Measurements from ENCODE around the gene MAD1L1. TPM values are rescaled to one million over a fixed set of nuclear protein-coding genes. Genes with fewer than 3 reads are reported as not detected.

MAD1L1 gene
- total RNA-seq, 1 donor from 2014 or later: 32.3 TPM

GRCh38 chr7:2256306-2257045, 23.7 kb upstream of the MAD1L1 start:
- Histone ChIP-seq H3K4me2 (ENCODE audit: low read length) (no peak overlapping the region), H3K4me1 (ENCODE audit: insufficient read depth, low read length) (peaks cover 14% of the 10 kb centered on the region), H3K27ac (ENCODE audit: low read depth, low read length) (no peak overlapping the region), H2AFZ (ENCODE audit: low read depth, low read length) (no peak overlapping the region), H3K36me3 (ENCODE audit: insufficient read depth, low read length) (no peaks in the 10 kb centered on the region), H3K9ac (ENCODE audit: low read length) (no peak overlapping the region), H3K27me3 (ENCODE audit: insufficient read depth, low read length) (no peaks in the 10 kb centered on the region), H3K9me3 (ENCODE audit: insufficient read depth, low read depth, low read length) (no peaks in the 10 kb centered on the region), H3K4me3 (ENCODE audit: insufficient read depth, low read depth, low read length) (no peak overlapping the region), H3K79me2 (ENCODE audit: insufficient read depth, low read length) (no peaks in the 10 kb centered on the region), H4K20me1 (ENCODE audit: insufficient read depth, low read length) (peaks cover 34% of the 10 kb centered on the region)
- Mint-ChIP-seq H3K4me1 (ENCODE audit: low read depth, unreplicated experiment) (peaks cover 3% of the 10 kb centered on the region), H3K36me3 (ENCODE audit: low read depth, unreplicated experiment) (peaks cover 14% of the 10 kb centered on the region), H3K4me3 (ENCODE audit: unreplicated experiment) (peak overlapping the region; percentile 20), H3K9me3 (ENCODE audit: unreplicated experiment) (no peaks in the 10 kb centered on the region), H3K27ac (ENCODE audit: unreplicated experiment) (no peak overlapping the region), H3K27me3 (ENCODE audit: low read depth, unreplicated experiment) (peaks cover 5% of the 10 kb centered on the region)
- DNase-seq (ENCODE audit: low read depth) (no peak), FAIRE-seq (no peak)
- no peak for TF ChIP-seq EZH2 (IDR thresholded peaks at IDR 0.05; ENCODE audit: insufficient read depth, low read length)
- TF ChIP-seq CTCF (IDR thresholded peaks at IDR 0.05; ENCODE audit: insufficient read depth, low read depth, low read length): no peak

- Histone ChIP-seq H3K27ac (ENCODE audit: low read depth, low read length) (no peak overlapping the region), H3K36me3 (ENCODE audit: insufficient read depth, low read length) (no peaks in the 10 kb centered on the region), H4K20me1 (ENCODE audit: insufficient read depth, low read length) (peaks cover 29% of the 10 kb centered on the region), H3K4me1 (ENCODE audit: insufficient read depth, low read length) (peaks cover 14% of the 10 kb centered on the region), H3K9ac (ENCODE audit: low read length) (no peak overlapping the region), H3K4me3 (ENCODE audit: insufficient read depth, low read depth, low read length) (no peak overlapping the region), H2AFZ (ENCODE audit: low read depth, low read length) (no peak overlapping the region), H3K79me2 (ENCODE audit: insufficient read depth, low read length) (no peaks in the 10 kb centered on the region), H3K27me3 (ENCODE audit: insufficient read depth, low read length) (no peaks in the 10 kb centered on the region), H3K9me3 (ENCODE audit: insufficient read depth, low read depth, low read length) (no peaks in the 10 kb centered on the region), H3K4me2 (ENCODE audit: low read length) (peak overlapping the region; percentile 44)
- Mint-ChIP-seq H3K4me1 (ENCODE audit: low read depth, unreplicated experiment) (peaks cover 3% of the 10 kb centered on the region), H3K27me3 (ENCODE audit: low read depth, unreplicated experiment) (peaks cover 5% of the 10 kb centered on the region), H3K36me3 (ENCODE audit: low read depth, unreplicated experiment) (peaks cover 17% of the 10 kb centered on the region), H3K4me3 (ENCODE audit: unreplicated experiment) (peak overlapping the region; percentile 20), H3K27ac (ENCODE audit: unreplicated experiment) (no peak overlapping the region), H3K9me3 (ENCODE audit: unreplicated experiment) (no peaks in the 10 kb centered on the region)
- TF ChIP-seq EZH2 (IDR thresholded peaks at IDR 0.05; ENCODE audit: insufficient read depth, low read length) (no peak), CTCF (IDR thresholded peaks at IDR 0.05; ENCODE audit: insufficient read depth, low read depth, low read length) (no peak)
- no peak for FAIRE-seq
- DNase-seq (ENCODE audit: low read depth): peak; percentile 55
These were observed 22.7 kb upstream of the MAD1L1 start for GRCh38 chr7:2255145-2256139.
